GM12865 (cell line): ENCODE results near the gene PTPRN2.

Experiments
- DNase-seq: peaks from one replicate; pipeline ENCODE4 v3.0.0; 2010; ENCODE audit warnings: low read depth
- H3K4me3 ChIP-seq: 2 replicates; pipeline ENCODE4 v1.5.1; 2011; ENCODE audit warnings: mild to moderate bottlenecking, low read depth, low read length, control low read depth
- TF ChIP-seq, protein P1 (sequence below): IDR thresholded peaks from 2 replicates; pipeline ENCODE4 v1.5.1; 2011; ENCODE audit warnings: low read length, control low read depth, low read depth, inconsistent platforms; ENCODE audit not compliant: insufficient read depth; ENCODE audit errors: missing control alignments

Gene PTPRN2

GRCh38 chr7:157650801-157651200, 936.8 kb downstream of the PTPRN2 start:
- DNase-seq, result no peak
- TF ChIP-seq, protein P1, sequence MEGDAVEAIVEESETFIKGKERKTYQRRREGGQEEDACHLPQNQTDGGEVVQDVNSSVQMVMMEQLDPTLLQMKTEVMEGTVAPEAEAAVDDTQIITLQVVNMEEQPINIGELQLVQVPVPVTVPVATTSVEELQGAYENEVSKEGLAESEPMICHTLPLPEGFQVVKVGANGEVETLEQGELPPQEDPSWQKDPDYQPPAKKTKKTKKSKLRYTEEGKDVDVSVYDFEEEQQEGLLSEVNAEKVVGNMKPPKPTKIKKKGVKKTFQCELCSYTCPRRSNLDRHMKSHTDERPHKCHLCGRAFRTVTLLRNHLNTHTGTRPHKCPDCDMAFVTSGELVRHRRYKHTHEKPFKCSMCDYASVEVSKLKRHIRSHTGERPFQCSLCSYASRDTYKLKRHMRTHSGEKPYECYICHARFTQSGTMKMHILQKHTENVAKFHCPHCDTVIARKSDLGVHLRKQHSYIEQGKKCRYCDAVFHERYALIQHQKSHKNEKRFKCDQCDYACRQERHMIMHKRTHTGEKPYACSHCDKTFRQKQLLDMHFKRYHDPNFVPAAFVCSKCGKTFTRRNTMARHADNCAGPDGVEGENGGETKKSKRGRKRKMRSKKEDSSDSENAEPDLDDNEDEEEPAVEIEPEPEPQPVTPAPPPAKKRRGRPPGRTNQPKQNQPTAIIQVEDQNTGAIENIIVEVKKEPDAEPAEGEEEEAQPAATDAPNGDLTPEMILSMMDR, result no peak
- H3K4me3 ChIP-seq, result no peak overlapping the region

- no peak overlapping the region for H3K4me3 ChIP-seq
- TF ChIP-seq, protein P1, result no peak
- no peak for DNase-seq
Measured at GRCh38 chr7:157650131-157650631, 937.4 kb downstream of the PTPRN2 start.

DNA sequence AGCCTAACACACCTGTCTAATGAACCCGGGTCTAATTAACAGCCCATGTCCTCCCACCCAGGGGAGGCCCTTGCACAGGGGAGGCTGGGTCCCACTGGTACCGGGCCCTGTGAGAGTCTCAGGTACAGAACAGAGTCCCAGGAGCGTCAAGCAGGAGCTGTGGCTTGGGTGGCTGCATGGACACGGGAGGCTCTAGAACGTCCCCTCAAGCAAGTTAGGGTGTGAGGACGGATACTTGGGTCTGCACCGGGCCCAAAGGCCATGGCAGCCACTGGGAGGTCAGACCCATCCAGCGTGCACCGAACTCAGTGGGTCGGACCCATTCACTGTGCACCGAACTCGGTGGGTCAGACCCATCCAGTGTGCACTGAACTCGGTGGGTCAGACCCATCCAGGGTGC, 941.1 kb downstream of the PTPRN2 start:
- H3K4me3 ChIP-seq, result no peak overlapping the region
- TF ChIP-seq, protein P1, result no peak
- no peak for DNase-seq

DNA sequence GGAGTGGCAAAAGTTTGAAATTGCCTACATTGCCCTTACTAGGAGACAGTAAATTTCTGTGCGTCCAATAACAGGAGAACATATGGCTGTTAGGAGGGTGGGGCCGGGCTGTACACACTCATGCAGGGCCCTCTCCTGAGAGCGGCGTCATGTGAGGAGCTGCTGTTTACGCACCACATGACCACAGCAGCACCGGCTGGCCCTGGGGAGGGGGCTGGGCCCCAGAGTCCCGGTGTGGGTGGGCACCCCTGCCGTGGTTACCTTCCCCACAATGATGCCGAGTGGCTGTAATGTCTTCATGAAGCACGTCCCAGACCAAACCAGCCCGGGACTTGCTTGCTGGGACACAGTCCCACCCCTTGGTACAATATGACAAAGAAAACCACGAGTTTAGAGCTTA, 942.1 kb downstream of the PTPRN2 start:
- TF ChIP-seq, protein P1, result no peak
- H3K4me3 ChIP-seq, result no peak overlapping the region
- DNase-seq, result no peak

DNA sequence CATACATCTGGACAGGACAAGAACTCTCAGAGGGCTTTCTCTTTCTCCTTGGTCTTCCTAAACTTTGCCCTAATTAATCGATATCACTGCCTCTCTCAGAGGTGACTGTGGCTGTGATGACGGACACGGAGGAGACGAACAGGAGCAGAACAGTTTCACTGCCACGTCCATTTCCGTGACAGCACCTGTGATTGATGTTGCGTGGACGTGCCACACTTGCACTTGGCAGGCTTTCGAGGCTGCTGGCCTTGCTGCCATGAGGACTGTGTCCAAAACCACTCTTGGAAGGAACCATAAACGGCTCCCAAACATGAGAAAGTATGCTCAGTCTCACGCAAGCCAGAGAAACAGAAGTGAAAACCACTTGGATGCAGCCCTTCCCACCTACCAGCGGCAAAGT, 942.7 kb downstream of the PTPRN2 start:
- H3K4me3 ChIP-seq, result no peak overlapping the region
- TF ChIP-seq, protein P1, result no peak
- no peak for DNase-seq

DNA sequence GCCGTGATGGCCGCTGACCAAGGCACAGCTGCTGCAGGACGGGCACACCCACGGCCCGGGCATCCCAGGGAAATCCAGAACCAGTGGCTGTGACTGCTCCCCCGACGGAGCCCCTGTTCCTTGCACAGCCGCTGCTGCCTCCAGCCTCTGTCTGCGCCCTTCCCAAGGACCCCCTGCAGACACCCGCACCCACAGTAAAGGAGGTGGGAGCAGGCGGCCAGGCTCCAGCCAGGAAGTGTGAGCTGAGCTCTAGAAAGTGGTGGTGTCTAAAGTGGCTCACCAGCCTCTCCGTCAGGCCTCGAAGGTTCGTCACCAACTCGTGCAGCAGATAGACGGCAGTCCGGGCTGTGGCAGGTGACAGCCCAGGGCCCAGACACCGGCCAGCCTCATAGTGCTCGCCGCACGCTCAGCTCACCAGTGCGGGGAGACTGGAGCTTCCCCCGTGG, 944.1 kb downstream of the PTPRN2 start:
- no peak for DNase-seq
- no peak overlapping the region for H3K4me3 ChIP-seq
- TF ChIP-seq, protein P1, result no peak

- H3K4me3 ChIP-seq, result no peak overlapping the region
- no peak for DNase-seq
- TF ChIP-seq, protein P1, result no peak
Measured at GRCh38 chr7:157641866-157642265, 945.8 kb downstream of the PTPRN2 start.
